SK-N-SH treated with all-trans-retinoic acid at 6 μM for 48 hours (cell line): Measurements from ENCODE around the gene JPH3.

Experiments
- ARNTL ChIP-seq: fragments of 450-650 bp; formaldehyde crosslinking; IDR thresholded peaks from 2 replicates; pipeline ENCODE4 v1.5.0; 2020; ENCODE audit warnings: low read depth, mild to moderate bottlenecking, moderate library complexity, borderline replicate concordance
- BACH2 ChIP-seq: fragments of 250-450 bp; sonication (Bioruptor Pico); IDR thresholded peaks from 2 replicates; pipeline ENCODE4 v1.9.0; 2021; ENCODE audit warnings: mild to moderate bottlenecking, borderline replicate concordance
- ESRRG ChIP-seq: fragments of 250-450 bp; sonication (Bioruptor Pico); IDR thresholded peaks from 2 replicates; pipeline ENCODE4 v1.6.1; 2021; ENCODE audit warnings: mild to moderate bottlenecking
- PPARA ChIP-seq: fragments of 250-450 bp; sonication (Bioruptor Pico); IDR thresholded peaks from 2 replicates; pipeline ENCODE4 v1.5.0; 2020; ENCODE audit warnings: mild to moderate bottlenecking, borderline replicate concordance
- ZFP30 ChIP-seq: fragments of 450-650 bp; formaldehyde crosslinking; IDR thresholded peaks from 2 replicates; pipeline ENCODE4 v1.5.0; 2022; ENCODE audit warnings: mild to moderate bottlenecking, moderate library complexity
- ZNF70 ChIP-seq: fragments of 450-650 bp; formaldehyde crosslinking; IDR thresholded peaks from 2 replicates; pipeline ENCODE4 v1.5.0; 2020; ENCODE audit warnings: mild to moderate bottlenecking, moderate library complexity
- ZNF8 ChIP-seq: fragments of 450-650 bp; formaldehyde crosslinking; IDR thresholded peaks from 2 replicates; pipeline ENCODE4 v1.5.0; 2020; ENCODE audit warnings: mild to moderate bottlenecking, moderate library complexity
- TF ChIP-seq, protein P1 (sequence below): fragments of 250-450 bp; sonication (Bioruptor Pico); IDR thresholded peaks from 2 replicates; pipeline ENCODE4 v1.8.0; 2020; ENCODE audit warnings: mild to moderate bottlenecking, moderate library complexity, borderline replicate concordance
- TF ChIP-seq, protein P2 (sequence below): fragments of 250-450 bp; sonication (Bioruptor Pico); IDR thresholded peaks from 2 replicates; pipeline ENCODE4 v1.5.1; 2020; ENCODE audit warnings: low read depth, mild to moderate bottlenecking, moderate library complexity
- TF ChIP-seq, protein P3 (sequence below): fragments of 250-450 bp; sonication (Bioruptor Pico); IDR thresholded peaks from 2 replicates; pipeline ENCODE4 v1.5.0; 2020; ENCODE audit warnings: mild to moderate bottlenecking, moderate library complexity

GRCh38 chr16:87607223-87607622 lies 4.9 kb downstream of the JPH3 start:
- TF ChIP-seq ZNF70 = no peak
- no peak for TF ChIP-seq ARNTL (CRISPR knock-in tag)
- TF ChIP-seq PPARA (CRISPR knock-in tag) = no peak
- no peak for TF ChIP-seq ZNF8 (CRISPR knock-in tag)
- no peak for TF ChIP-seq ESRRG (CRISPR knock-in tag)
- TF ChIP-seq, protein P1, sequence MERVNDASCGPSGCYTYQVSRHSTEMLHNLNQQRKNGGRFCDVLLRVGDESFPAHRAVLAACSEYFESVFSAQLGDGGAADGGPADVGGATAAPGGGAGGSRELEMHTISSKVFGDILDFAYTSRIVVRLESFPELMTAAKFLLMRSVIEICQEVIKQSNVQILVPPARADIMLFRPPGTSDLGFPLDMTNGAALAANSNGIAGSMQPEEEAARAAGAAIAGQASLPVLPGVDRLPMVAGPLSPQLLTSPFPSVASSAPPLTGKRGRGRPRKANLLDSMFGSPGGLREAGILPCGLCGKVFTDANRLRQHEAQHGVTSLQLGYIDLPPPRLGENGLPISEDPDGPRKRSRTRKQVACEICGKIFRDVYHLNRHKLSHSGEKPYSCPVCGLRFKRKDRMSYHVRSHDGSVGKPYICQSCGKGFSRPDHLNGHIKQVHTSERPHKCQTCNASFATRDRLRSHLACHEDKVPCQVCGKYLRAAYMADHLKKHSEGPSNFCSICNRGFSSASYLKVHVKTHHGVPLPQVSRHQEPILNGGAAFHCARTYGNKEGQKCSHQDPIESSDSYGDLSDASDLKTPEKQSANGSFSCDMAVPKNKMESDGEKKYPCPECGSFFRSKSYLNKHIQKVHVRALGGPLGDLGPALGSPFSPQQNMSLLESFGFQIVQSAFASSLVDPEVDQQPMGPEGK = no peak
- TF ChIP-seq BACH2 (CRISPR knock-in tag) = no peak
- TF ChIP-seq, protein P2, sequence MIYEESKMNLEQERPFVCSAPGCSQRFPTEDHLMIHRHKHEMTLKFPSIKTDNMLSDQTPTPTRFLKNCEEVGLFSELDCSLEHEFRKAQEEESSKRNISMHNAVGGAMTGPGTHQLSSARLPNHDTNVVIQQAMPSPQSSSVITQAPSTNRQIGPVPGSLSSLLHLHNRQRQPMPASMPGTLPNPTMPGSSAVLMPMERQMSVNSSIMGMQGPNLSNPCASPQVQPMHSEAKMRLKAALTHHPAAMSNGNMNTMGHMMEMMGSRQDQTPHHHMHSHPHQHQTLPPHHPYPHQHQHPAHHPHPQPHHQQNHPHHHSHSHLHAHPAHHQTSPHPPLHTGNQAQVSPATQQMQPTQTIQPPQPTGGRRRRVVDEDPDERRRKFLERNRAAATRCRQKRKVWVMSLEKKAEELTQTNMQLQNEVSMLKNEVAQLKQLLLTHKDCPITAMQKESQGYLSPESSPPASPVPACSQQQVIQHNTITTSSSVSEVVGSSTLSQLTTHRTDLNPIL (CRISPR knock-in tag) = no peak
- no peak for TF ChIP-seq ZFP30
- TF ChIP-seq, protein P3, sequence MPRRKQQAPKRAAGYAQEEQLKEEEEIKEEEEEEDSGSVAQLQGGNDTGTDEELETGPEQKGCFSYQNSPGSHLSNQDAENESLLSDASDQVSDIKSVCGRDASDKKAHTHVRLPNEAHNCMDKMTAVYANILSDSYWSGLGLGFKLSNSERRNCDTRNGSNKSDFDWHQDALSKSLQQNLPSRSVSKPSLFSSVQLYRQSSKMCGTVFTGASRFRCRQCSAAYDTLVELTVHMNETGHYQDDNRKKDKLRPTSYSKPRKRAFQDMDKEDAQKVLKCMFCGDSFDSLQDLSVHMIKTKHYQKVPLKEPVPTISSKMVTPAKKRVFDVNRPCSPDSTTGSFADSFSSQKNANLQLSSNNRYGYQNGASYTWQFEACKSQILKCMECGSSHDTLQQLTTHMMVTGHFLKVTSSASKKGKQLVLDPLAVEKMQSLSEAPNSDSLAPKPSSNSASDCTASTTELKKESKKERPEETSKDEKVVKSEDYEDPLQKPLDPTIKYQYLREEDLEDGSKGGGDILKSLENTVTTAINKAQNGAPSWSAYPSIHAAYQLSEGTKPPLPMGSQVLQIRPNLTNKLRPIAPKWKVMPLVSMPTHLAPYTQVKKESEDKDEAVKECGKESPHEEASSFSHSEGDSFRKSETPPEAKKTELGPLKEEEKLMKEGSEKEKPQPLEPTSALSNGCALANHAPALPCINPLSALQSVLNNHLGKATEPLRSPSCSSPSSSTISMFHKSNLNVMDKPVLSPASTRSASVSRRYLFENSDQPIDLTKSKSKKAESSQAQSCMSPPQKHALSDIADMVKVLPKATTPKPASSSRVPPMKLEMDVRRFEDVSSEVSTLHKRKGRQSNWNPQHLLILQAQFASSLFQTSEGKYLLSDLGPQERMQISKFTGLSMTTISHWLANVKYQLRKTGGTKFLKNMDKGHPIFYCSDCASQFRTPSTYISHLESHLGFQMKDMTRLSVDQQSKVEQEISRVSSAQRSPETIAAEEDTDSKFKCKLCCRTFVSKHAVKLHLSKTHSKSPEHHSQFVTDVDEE (CRISPR knock-in tag) = no peak
